SKM-1 (cell line): ENCODE data around the gene SPRYD4.

Experiments
- DNase-seq: peaks from one replicate; lab custom pipeline; 2025; ENCODE audit not compliant: unreplicated experiment; lab: John Stamatoyannopoulos, UW

The SPRYD4 gene

DNA sequence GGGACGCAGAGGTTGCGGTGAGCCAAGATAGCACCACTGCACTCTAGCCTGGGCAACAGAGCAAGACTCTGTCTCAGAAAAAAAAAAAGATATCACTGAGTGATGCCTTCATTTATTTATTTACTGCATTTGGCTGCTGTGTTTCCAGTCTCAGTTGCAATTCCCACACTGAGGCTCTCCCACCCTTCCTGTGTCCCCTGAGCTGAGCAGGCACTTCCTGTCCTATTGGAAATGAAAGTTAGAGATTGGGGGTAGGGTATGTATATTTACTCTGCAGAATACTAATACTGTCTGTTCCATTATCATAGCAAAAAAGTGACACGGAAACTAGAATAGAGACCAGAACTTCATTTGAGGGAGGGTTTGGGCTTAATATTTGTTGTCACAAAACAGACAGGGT lies 51.7 kb downstream of the SPRYD4 start:
- DNase-seq = no peak

DNA sequence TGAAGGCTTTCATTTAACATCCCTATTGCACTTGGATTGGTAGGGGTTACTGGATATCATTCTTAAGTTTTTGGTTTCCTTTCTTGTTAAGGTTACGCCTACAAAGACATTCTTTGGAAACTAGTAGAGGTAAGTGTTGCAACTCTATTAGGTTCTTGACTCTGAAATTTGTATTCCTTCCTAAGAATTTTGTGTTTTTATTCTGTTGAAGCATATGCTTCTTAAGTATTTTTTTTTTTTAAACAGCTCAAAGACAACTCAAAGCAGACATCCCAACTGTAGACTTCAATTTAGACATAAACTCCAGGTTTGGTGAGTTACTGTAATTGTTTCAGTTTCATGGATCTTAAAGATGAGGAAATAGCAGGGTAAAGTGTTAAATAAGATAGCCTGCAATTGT lies 52.1 kb downstream of the SPRYD4 start:
- DNase-seq = no peak

DNA sequence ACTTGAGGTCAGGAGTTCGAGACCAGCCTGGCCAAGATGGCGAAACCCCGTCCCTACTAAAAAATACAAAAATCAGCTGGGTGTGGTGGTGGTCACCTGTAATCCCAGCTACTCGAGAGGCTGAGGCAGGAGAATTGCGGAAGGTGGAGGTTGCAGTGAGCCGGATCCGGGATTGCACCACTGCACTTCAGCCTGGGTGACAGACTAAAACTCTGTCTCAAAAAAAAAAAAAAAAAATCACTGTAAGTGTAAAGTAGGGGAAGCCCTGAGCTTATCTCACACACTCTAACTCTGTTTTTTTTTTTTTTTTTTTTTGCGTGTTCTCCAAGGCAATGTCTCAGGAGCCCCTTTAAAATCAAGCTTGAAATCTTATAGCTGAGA lies 52.8 kb downstream of the SPRYD4 start:
- DNase-seq = no peak

DNA sequence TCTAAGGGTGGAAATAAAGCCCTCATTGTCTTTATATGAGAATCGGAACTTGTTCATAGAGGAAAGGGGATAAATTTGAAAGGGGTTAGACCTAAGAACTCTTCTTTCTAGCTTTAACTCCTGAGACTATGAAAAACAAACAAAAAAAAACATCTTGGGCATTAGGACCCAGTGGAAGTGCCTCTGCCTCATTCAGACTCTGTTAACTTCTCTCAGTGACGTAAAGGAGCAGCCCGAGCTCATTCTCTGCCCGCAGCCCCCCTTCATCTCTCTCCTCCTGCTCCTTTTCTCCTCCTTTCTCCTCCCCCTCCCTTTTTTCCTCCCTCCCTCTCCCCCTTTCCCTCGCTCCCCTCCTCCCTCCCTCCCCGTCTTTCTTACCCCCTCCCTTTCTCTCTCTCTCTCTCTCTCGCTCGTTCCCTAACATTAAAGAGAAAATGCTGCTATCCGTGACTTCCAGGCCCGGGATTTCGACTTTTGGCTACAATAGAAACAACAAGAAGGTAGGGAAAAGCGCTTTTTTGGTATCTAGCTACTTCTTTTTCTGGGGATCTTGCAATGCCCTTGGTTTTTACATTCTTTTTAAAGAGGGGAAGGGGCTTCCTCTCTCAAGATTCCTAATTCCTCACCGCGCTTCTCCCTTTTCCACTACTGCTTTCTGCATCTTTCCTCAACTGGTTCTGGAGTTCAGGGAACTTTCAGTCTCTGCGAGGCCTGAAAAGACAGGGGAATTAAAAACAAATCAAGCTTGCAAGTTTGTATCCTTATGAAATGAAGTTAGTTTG lies 53.4 kb downstream of the SPRYD4 start, which contains the start of gene RBMS2:
RBMS2 (plus strand) TSS at position 231 of the 782 bp plus-strand sequence; CDS start at position 435, 204 bp downstream.
- no peak for DNase-seq

GRCh38 chr12:56522411-56523193 lies 54.2 kb downstream of the SPRYD4 start:
- DNase-seq = no peak

DNA sequence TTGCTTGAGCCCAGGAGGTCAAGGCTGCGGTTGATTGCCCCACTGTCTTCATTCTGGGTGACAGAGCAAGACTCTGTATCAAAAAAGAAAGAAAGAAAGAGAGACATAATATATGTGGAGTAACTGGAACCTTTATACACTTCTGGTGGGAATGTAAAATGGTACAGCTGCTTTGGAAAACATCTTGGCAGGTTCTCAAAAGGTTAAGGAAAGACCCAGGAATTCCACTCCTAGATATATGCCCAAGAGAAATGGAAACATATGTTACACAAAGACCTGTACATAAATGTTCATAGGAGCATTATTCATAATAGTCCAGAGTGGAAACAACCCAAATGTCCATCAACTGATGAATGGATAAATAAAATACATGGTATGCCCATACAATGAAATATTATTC lies 60.5 kb downstream of the SPRYD4 start:
- DNase-seq = no peak
